Measurements from ENCODE around the gene KIR3DL3. TPM values are rescaled to one million over a fixed set of nuclear protein-coding genes. Genes with fewer than 3 reads are reported as not detected.
"Not testable (repeated sequence)": the region's sequence is repeated elsewhere in the genome, so short reads cannot be mapped to it uniquely, and the experiment has no call there.

Gene KIR3DL3
- total RNA-seq, 1 experiment from 2014 or later = not detected

GRCh38 chr19:54709212-54709948 lies 14.9 kb upstream of the KIR3DL3 start:
- Histone ChIP-seq H3K4me1 (no peaks in the 10 kb centered on the region), H3K9me3 (replicated peaks) (no peaks in the 10 kb centered on the region), H3K36me3 (no peaks in the 10 kb centered on the region), H3K4me3 (no peak overlapping the region), H3K27ac (no peak overlapping the region), H3K27me3 (no peaks in the 10 kb centered on the region)
- no peak for DNase-seq

GRCh38 chr19:54709956-54710355 lies 14.3 kb upstream of the KIR3DL3 start:
- H3K9me3 ChIP-seq (replicated peaks); H3K27me3 ChIP-seq; DNase-seq; H3K4me1 ChIP-seq; H3K4me3 ChIP-seq; H3K36me3 ChIP-seq; H3K27ac ChIP-seq: not testable (repeated sequence)

GRCh38 chr19:54724644-54725043 lies 402 bp downstream of the KIR3DL3 start:
- H3K27ac ChIP-seq = no peak overlapping the region
- no peak for DNase-seq
- H3K4me3 ChIP-seq = no peak overlapping the region
- no peaks in the 10 kb centered on the region for H3K9me3 ChIP-seq (replicated peaks)
- no peaks in the 10 kb centered on the region for H3K4me1 ChIP-seq
- H3K27me3 ChIP-seq = no peaks in the 10 kb centered on the region
- H3K36me3 ChIP-seq = no peaks in the 10 kb centered on the region

GRCh38 chr19:54725321-54725720 lies 1.1 kb downstream of the KIR3DL3 start:
- no peaks in the 10 kb centered on the region for H3K9me3 ChIP-seq (replicated peaks)
- no peak overlapping the region for H3K4me3 ChIP-seq
- no peak overlapping the region for H3K27ac ChIP-seq
- H3K36me3 ChIP-seq = no peaks in the 10 kb centered on the region
- no peaks in the 10 kb centered on the region for H3K27me3 ChIP-seq
- H3K4me1 ChIP-seq = no peaks in the 10 kb centered on the region
- DNase-seq = no peak

GRCh38 chr19:54727562-54727961 lies 3.3 kb downstream of the KIR3DL3 start:
- no peaks in the 10 kb centered on the region for H3K9me3 ChIP-seq (replicated peaks)
- no peak for DNase-seq
- H3K4me1 ChIP-seq = no peaks in the 10 kb centered on the region

GRCh38 chr19:54728167-54728566 lies 3.9 kb downstream of the KIR3DL3 start:
- no peaks in the 10 kb centered on the region for H3K4me1 ChIP-seq
- H3K27me3 ChIP-seq = no peaks in the 10 kb centered on the region
- H3K4me3 ChIP-seq = no peak overlapping the region
- no peaks in the 10 kb centered on the region for H3K9me3 ChIP-seq (replicated peaks)
- no peak for DNase-seq
- no peak overlapping the region for H3K27ac ChIP-seq
- H3K36me3 ChIP-seq = no peaks in the 10 kb centered on the region

More at GRCh38 chr19:54727562-54727961, 3.3 kb downstream of the KIR3DL3 start:
- Histone ChIP-seq H3K27me3 (no peaks in the 10 kb centered on the region), H3K4me3 (no peak overlapping the region), H3K36me3 (no peaks in the 10 kb centered on the region), H3K27ac (no peak overlapping the region)

GRCh38 chr19:54729416-54730188 lies 5.4 kb downstream of the KIR3DL3 start:
- DNase-seq = no peak

GRCh38 chr19:54731191-54731590 lies 6.9 kb downstream of the KIR3DL3 start:
- no peaks in the 10 kb centered on the region for H3K27me3 ChIP-seq
- no peak for DNase-seq
- H3K36me3 ChIP-seq = no peaks in the 10 kb centered on the region
- H3K4me1 ChIP-seq = no peaks in the 10 kb centered on the region
- H3K4me3 ChIP-seq = no peak overlapping the region
- no peak overlapping the region for H3K27ac ChIP-seq
- H3K9me3 ChIP-seq (replicated peaks) = no peaks in the 10 kb centered on the region

More at GRCh38 chr19:54729416-54730188, 5.4 kb downstream of the KIR3DL3 start:
- Histone ChIP-seq H3K36me3 (no peaks in the 10 kb centered on the region), H3K9me3 (replicated peaks) (no peaks in the 10 kb centered on the region), H3K4me3 (no peak overlapping the region), H3K27me3 (no peaks in the 10 kb centered on the region), H3K4me1 (no peaks in the 10 kb centered on the region), H3K27ac (no peak overlapping the region)

GRCh38 chr19:54738306-54738705 lies 14.1 kb downstream of the KIR3DL3 start, which contains the start of gene KIR2DL3:
Gene KIR2DL3 (plus strand): TSS chr19:54738513. CDS start chr19:54738546, 33 bp downstream.
- DNase-seq; H3K27me3 ChIP-seq; H3K27ac ChIP-seq; H3K4me3 ChIP-seq; H3K36me3 ChIP-seq; H3K9me3 ChIP-seq (replicated peaks); H3K4me1 ChIP-seq: not testable (repeated sequence)

GRCh38 chr19:54738715-54739114 lies 14.5 kb downstream of the KIR3DL3 start:
- no peaks in the 10 kb centered on the region for H3K36me3 ChIP-seq
- H3K27ac ChIP-seq = no peak overlapping the region
- no peaks in the 10 kb centered on the region for H3K9me3 ChIP-seq (replicated peaks)
- no peaks in the 10 kb centered on the region for H3K27me3 ChIP-seq
- H3K4me3 ChIP-seq = no peak overlapping the region
- no peaks in the 10 kb centered on the region for H3K4me1 ChIP-seq
- DNase-seq = no peak

- no peaks in the 10 kb centered on the region for H3K36me3 ChIP-seq
- no peaks in the 10 kb centered on the region for H3K4me1 ChIP-seq
- H3K9me3 ChIP-seq (replicated peaks) = no peaks in the 10 kb centered on the region
- H3K27ac ChIP-seq = no peak overlapping the region
- no peak for DNase-seq
- H3K27me3 ChIP-seq = no peaks in the 10 kb centered on the region
- no peak overlapping the region for H3K4me3 ChIP-seq
Observed at GRCh38 chr19:54739587-54740497, 15.6 kb downstream of the KIR3DL3 start.

- DNase-seq; H3K9me3 ChIP-seq (replicated peaks): not testable (repeated sequence)
Observed at GRCh38 chr19:54741950-54742349, 17.7 kb downstream of the KIR3DL3 start.

GRCh38 chr19:54744080-54744479 lies 19.8 kb downstream of the KIR3DL3 start:
- not testable (repeated sequence) for H3K27me3 ChIP-seq, H3K36me3 ChIP-seq, H3K27ac ChIP-seq

More at GRCh38 chr19:54741950-54742349, 17.7 kb downstream of the KIR3DL3 start:
- H3K27ac ChIP-seq, H3K4me3 ChIP-seq, H3K27me3 ChIP-seq, H3K4me1 ChIP-seq, H3K36me3 ChIP-seq: not testable (repeated sequence)

GRCh38 chr19:54747614-54748322 lies 23.5 kb downstream of the KIR3DL3 start:
- not testable (repeated sequence) for H3K36me3 ChIP-seq; H3K27ac ChIP-seq; H3K9me3 ChIP-seq (replicated peaks); H3K4me1 ChIP-seq; DNase-seq; H3K27me3 ChIP-seq; H3K4me3 ChIP-seq

More at GRCh38 chr19:54744080-54744479, 19.8 kb downstream of the KIR3DL3 start:
- not testable (repeated sequence) for H3K4me3 ChIP-seq; H3K9me3 ChIP-seq (replicated peaks); DNase-seq; H3K4me1 ChIP-seq

All from SJCRH30 (cell line).